Smooth muscle cell (in vitro differentiated cells): ENCODE results near the gene PALLD. TPM values are rescaled to one million over a fixed set of nuclear protein-coding genes. Genes with fewer than 3 reads are reported as not detected.

Experiments used
- DNase-seq: peaks from one replicate; lab custom pipeline; 2025; ENCODE audit not compliant: unreplicated experiment; lab: John Stamatoyannopoulos, UW
- H2AFZ ChIP-seq: fragments of 200-600 bp; sonication (generic); 2 replicates; pipeline ENCODE4 v1.6.0; 2016; ENCODE audit warnings: antibody characterized with exemption, low read depth, mild to moderate bottlenecking
- H3F3A ChIP-seq: fragments of 200-600 bp; sonication (generic); 2 replicates; pipeline ENCODE4 v1.6.0; 2017; ENCODE audit warnings: antibody characterized with exemption, low read depth
- H3K27ac ChIP-seq: fragments of 200-600 bp; sonication (generic); 2 replicates; pipeline ENCODE4 v1.5.1; 2016; ENCODE audit warnings: low read depth, mild to moderate bottlenecking
- H3K27me3 ChIP-seq: fragments of 200-600 bp; sonication (generic); 2 replicates; pipeline ENCODE4 v1.6.1; 2016; ENCODE audit warnings: low read depth, mild to moderate bottlenecking
- H3K36me3 ChIP-seq: fragments of 200-600 bp; sonication (generic); 2 replicates; pipeline ENCODE4 v1.5.1; 2016; ENCODE audit warnings: low read depth
- H3K4me1 ChIP-seq: fragments of 200-600 bp; sonication (generic); 2 replicates; pipeline ENCODE4 v1.5.1; 2016; ENCODE audit warnings: low read depth
- H3K4me2 ChIP-seq: fragments of 200-600 bp; sonication (generic); 2 replicates; pipeline ENCODE4 v1.6.0; 2016; ENCODE audit warnings: mild to moderate bottlenecking
- H3K4me3 ChIP-seq: fragments of 200-600 bp; sonication (generic); 2 replicates; pipeline ENCODE4 v1.5.1; 2016; ENCODE audit warnings: mild to moderate bottlenecking
- H3K79me2 ChIP-seq: fragments of 200-600 bp; sonication (generic); 2 replicates; pipeline ENCODE4 v1.6.0; 2016; ENCODE audit warnings: low read depth, mild to moderate bottlenecking
- H3K9ac ChIP-seq: fragments of 200-600 bp; sonication (generic); 2 replicates; pipeline ENCODE4 v1.6.0; 2016; ENCODE audit warnings: low read depth
- H3K9me3 ChIP-seq: fragments of 200-600 bp; sonication (generic); replicated peaks from 2 replicates; pipeline ENCODE4 v1.5.1; 2016; ENCODE audit warnings: low read depth
- H4K20me1 ChIP-seq: fragments of 200-600 bp; sonication (generic); 2 replicates; pipeline ENCODE4 v1.6.0; 2016; ENCODE audit warnings: low read depth
- CTCF ChIP-seq: fragments of 200-600 bp; sonication (generic); IDR thresholded peaks from 2 replicates; pipeline ENCODE4 v1.5.1; 2017; ENCODE audit warnings: borderline replicate concordance, mild to moderate bottlenecking, antibody characterized with exemption; ENCODE audit not compliant: insufficient read depth, poor library complexity, severe bottlenecking
- WGBS: methylation state at CpG from one replicate; pipeline ENCODE4 v1.1.7; 2016; ENCODE audit warnings: low lambda C conversion rate; 5-methylcytosine and 5-hydroxymethylcytosine counted together
- polyA plus RNA-seq: library from polyadenylated mRNA; unstranded; fragments of >200 nt; fragmentation: Nextera tagmentation; extraction: Ambion mirVana; gene quantifications from 2 replicates; pipeline ENCODE4 v1.2.1, GENCODE V29; 2016
- total RNA-seq: library from RNA; depleted of rRNA; stranded (reverse); fragments of >200 nt; gene quantifications from 2 replicates; pipeline ENCODE4 v1.2.3, GENCODE V29; 2014

The PALLD gene
- total and polyA plus RNA-seq, 2 experiments from 2014 or later, result 354 to 415 TPM

GRCh38 chr4:168551211-168551610, 54.4 kb downstream of the PALLD start:
- Histone ChIP-seq H3K27ac (peak overlapping the region; percentile 74), H3K36me3 (no peaks in the 10 kb centered on the region), H3K4me2 (peak overlapping the region; percentile 73), H3K79me2 (no peaks in the 10 kb centered on the region), H3K9ac (no peak overlapping the region), H4K20me1 (no peaks in the 10 kb centered on the region), H3K9me3 (no peaks in the 10 kb centered on the region), H3K4me3 (no peak overlapping the region), H2AFZ (no peak overlapping the region), H3F3A (peaks cover 10% of the 10 kb centered on the region), H3K27me3 (no peaks in the 10 kb centered on the region), H3K4me1 (peaks cover 19% of the 10 kb centered on the region)
- WGBS, result 87% methylated on average over 1 of the region's 1 CpG
- DNase-seq, result no peak
- no peak for TF ChIP-seq CTCF

- Histone ChIP-seq H3K27me3 (no peaks in the 10 kb centered on the region), H3K4me2 (no peak overlapping the region), H3K9me3 (no peaks in the 10 kb centered on the region), H3K9ac (no peak overlapping the region), H3F3A (peaks cover 10% of the 10 kb centered on the region), H2AFZ (no peak overlapping the region), H3K36me3 (no peaks in the 10 kb centered on the region), H4K20me1 (no peaks in the 10 kb centered on the region), H3K4me1 (peaks cover 19% of the 10 kb centered on the region), H3K79me2 (no peaks in the 10 kb centered on the region), H3K27ac (peak overlapping the region; percentile 74), H3K4me3 (no peak overlapping the region)
- no peak for DNase-seq
- WGBS, result 87% methylated on average over 2 of the region's 2 CpGs
- TF ChIP-seq CTCF, result no peak
These were observed 55.3 kb downstream of the PALLD start for GRCh38 chr4:168551945-168552695.

GRCh38 chr4:168553714-168554370, 57.0 kb downstream of the PALLD start:
- Histone ChIP-seq H3K79me2 (no peaks in the 10 kb centered on the region), H3K9ac (no peak overlapping the region), H3K36me3 (no peaks in the 10 kb centered on the region), H3K27ac (no peak overlapping the region), H3K9me3 (no peaks in the 10 kb centered on the region), H3F3A (peaks cover 10% of the 10 kb centered on the region), H3K27me3 (no peaks in the 10 kb centered on the region), H3K4me3 (no peak overlapping the region), H3K4me1 (peaks cover 19% of the 10 kb centered on the region), H3K4me2 (no peak overlapping the region), H2AFZ (no peak overlapping the region), H4K20me1 (no peaks in the 10 kb centered on the region)
- WGBS, result 86% methylated on average over 8 of the region's 8 CpGs
- DNase-seq, result no peak
- no peak for TF ChIP-seq CTCF
